T-helper 2 cell treated with Interferon-gamma antibody and Interleukin-4, amounts not matched to agents 100 ng/mL and 5 ng/mL, for 36 hours (primary cell): ENCODE results near the gene INPP4B. TPM values are rescaled to one million over a fixed set of nuclear protein-coding genes. Genes with fewer than 3 reads are reported as not detected.

Experiments
- intact Hi-C: fragments of 100-400 bp; cut with micrococcal nuclease; formaldehyde crosslinking; loops from one replicate; pipeline ENCODE4 v1.15.1; 2023
- total RNA-seq: library from RNA; stranded (reverse); gene quantifications from 2 replicates; pipeline ENCODE4 v1.2.3, GENCODE V29; 2022

Gene INPP4B
- total RNA-seq, 1 donor from 2014 or later = 103 TPM

- intact Hi-C loops = no loop called here
Measured at GRCh38 chr4:142595222-142595871, 250.8 kb downstream of the INPP4B start.

GRCh38 chr4:142585411-142585810 lies 260.7 kb downstream of the INPP4B start:
- intact Hi-C loops = no loop called here

- intact Hi-C loops = no loop called here
Measured at GRCh38 chr4:142583708-142584107, 262.4 kb downstream of the INPP4B start.

- intact Hi-C loops = no loop called here
Measured at GRCh38 chr4:142582340-142582739, 263.8 kb downstream of the INPP4B start.

- intact Hi-C loops = no loop called here
Measured at GRCh38 chr4:142581881-142582280, 264.2 kb downstream of the INPP4B start.

GRCh38 chr4:142579443-142579842 lies 266.7 kb downstream of the INPP4B start:
- intact Hi-C loops = no loop called here

GRCh38 chr4:142574306-142574705 lies 271.8 kb downstream of the INPP4B start:
- intact Hi-C loops = no loop called here

- intact Hi-C loops = no loop called here
Measured at GRCh38 chr4:142572071-142572470, 274.0 kb downstream of the INPP4B start.

- intact Hi-C loops = loop anchor here (1.0 to 10.0 kb wide), 9 partner anchors 15 to 617 kb away; partner anchors contain the start of genes INPP4B and USP38
Measured at GRCh38 chr4:142567620-142568451, 278.3 kb downstream of the INPP4B start.

GRCh38 chr4:142567199-142567598 lies 278.9 kb downstream of the INPP4B start:
- intact Hi-C loops = loop anchor here (1.0 to 10.0 kb wide), 9 partner anchors 14 to 618 kb away; partner anchors contain the start of genes INPP4B and USP38

- intact Hi-C loops = loop anchor here (1.0 to 10.0 kb wide), 10 partner anchors 14 to 618 kb away; partner anchors contain the start of genes INPP4B and USP38
Measured at GRCh38 chr4:142566777-142567176, 279.3 kb downstream of the INPP4B start.

- intact Hi-C loops = loop anchor here (1.0 to 10.0 kb wide), 6 partner anchors 13 to 619 kb away; partner anchors contain the start of genes INPP4B and USP38
Measured at GRCh38 chr4:142566243-142566642, 279.9 kb downstream of the INPP4B start.

GRCh38 chr4:142565771-142566170 lies 280.3 kb downstream of the INPP4B start:
- intact Hi-C loops = loop anchor here (1.0 to 10.0 kb wide), 7 partner anchors 8 to 619 kb away; partner anchors contain the start of genes INPP4B and USP38

- intact Hi-C loops = loop anchor here (10.0 kb wide), 1 partner anchor 621 kb away; the partner anchor contains the start of gene USP38
Measured at GRCh38 chr4:142563682-142564291, 282.3 kb downstream of the INPP4B start.

GRCh38 chr4:142559986-142560385 lies 286.1 kb downstream of the INPP4B start:
- intact Hi-C loops = loop anchor here (10.0 kb wide), 1 partner anchor 625 kb away; the partner anchor contains the start of gene USP38

GRCh38 chr4:142558851-142559250 lies 287.2 kb downstream of the INPP4B start:
- intact Hi-C loops = no loop called here

- intact Hi-C loops = loop anchor here (1.0 to 2.0 kb wide), 2 partner anchors 8 to 153 kb away; no protein-coding TSS in a partner anchor
Measured at GRCh38 chr4:142557239-142557801, 288.8 kb downstream of the INPP4B start.

GRCh38 chr4:142556570-142557238 lies 289.4 kb downstream of the INPP4B start:
- intact Hi-C loops = loop anchor here (1.0 to 2.0 kb wide), 2 partner anchors 9 to 152 kb away; no protein-coding TSS in a partner anchor

- intact Hi-C loops = loop anchor here (2.0 kb wide), 1 partner anchor 151 kb away; no protein-coding TSS in a partner anchor
Measured at GRCh38 chr4:142556048-142556447, 290.1 kb downstream of the INPP4B start.

- intact Hi-C loops = no loop called here
Measured at GRCh38 chr4:142554412-142554811, 291.7 kb downstream of the INPP4B start.
